HepG2 (cell line): ENCODE data around the gene CREBBP. TPM values are rescaled to one million over a fixed set of nuclear protein-coding genes. Genes with fewer than 3 reads are reported as not detected.

Source experiments
- CEBPB ChIP-seq: IDR thresholded peaks from 2 replicates; pipeline ENCODE4 v1.6.1; 2011; ENCODE audit warnings: low read depth, low read length, improper control_type of control experiment, borderline replicate concordance
- DR1 ChIP-seq: sonication (generic); formaldehyde crosslinking; IDR thresholded peaks from 2 replicates; pipeline ENCODE4 v1.8.0; 2021; ENCODE audit warnings: mild to moderate bottlenecking, missing genetic modification reagents, inconsistent platforms
- KDM4B ChIP-seq: sonication (generic); formaldehyde crosslinking; IDR thresholded peaks from 2 replicates; pipeline ENCODE4 v1.4.0; 2020; ENCODE audit warnings: missing genetic modification reagents
- MYC ChIP-seq: sonication (generic); formaldehyde crosslinking; IDR thresholded peaks from 2 replicates; pipeline ENCODE4 v1.9.0; 2021; ENCODE audit warnings: missing genetic modification reagents, borderline replicate concordance
- PREB ChIP-seq: sonication (generic); formaldehyde crosslinking; IDR thresholded peaks from 2 replicates; pipeline ENCODE4 v1.4.0; 2020; ENCODE audit warnings: missing genetic modification reagents
- SOX5 ChIP-seq: IDR thresholded peaks from 2 replicates; pipeline ENCODE4 v1.6.1; 2016; ENCODE audit warnings: borderline replicate concordance
- U2AF1 ChIP-seq: fragments of 200-400 bp; formaldehyde crosslinking; optimal IDR thresholded peaks from 2 replicates; pipeline ENCODE3; 2017; ENCODE audit warnings: mild to moderate bottlenecking, low read depth, low read length
- ZFP62 ChIP-seq: sonication (generic); formaldehyde crosslinking; IDR thresholded peaks from 2 replicates; pipeline ENCODE4 v1.4.0; 2020; ENCODE audit warnings: missing genetic modification reagents
- ZNF501 ChIP-seq: sonication (generic); formaldehyde crosslinking; IDR thresholded peaks from 2 replicates; pipeline ENCODE4 v1.5.1; 2020; ENCODE audit warnings: mild to moderate bottlenecking, moderate library complexity, missing genetic modification reagents
- ZNF530 ChIP-seq: sonication (generic); formaldehyde crosslinking; IDR thresholded peaks from 2 replicates; pipeline ENCODE4 v1.5.0; 2020; ENCODE audit warnings: low read depth, mild to moderate bottlenecking, missing genetic modification reagents
- ZNF781 ChIP-seq: sonication (generic); formaldehyde crosslinking; IDR thresholded peaks from 2 replicates; pipeline ENCODE4 v1.5.1; 2020; ENCODE audit warnings: borderline replicate concordance, mild to moderate bottlenecking, missing genetic modification reagents; ENCODE audit errors: not compliant biosample characterization
- ZSCAN25 ChIP-seq: sonication (generic); formaldehyde crosslinking; IDR thresholded peaks from 2 replicates; pipeline ENCODE4 v1.8.0; 2022; ENCODE audit warnings: mild to moderate bottlenecking, missing genetic modification reagents
- polyA plus RNA-seq, 8 experiments: library from polyadenylated mRNA; depleted of rRNA in 3 of 8; stranded (reverse) in 7 of 8; unstranded in 1 of 8; fragments of >200 nt; fragmentation: Illumina TruSeq in 4 of 8; extraction: Trizol in 4 of 8; gene quantifications; 2 replicates each; pipeline versions ENCODE4 v1.2.1 to v1.2.3, GENCODE V29; 2011 to 2016; ENCODE audit warnings: low read depth in 4 of 8, missing spikeins in 1 of 8, mixed read lengths in 1 of 8; ENCODE audit not compliant: insufficient read depth in 1 of 8
- total RNA-seq, 5 experiments: library from RNA; depleted of rRNA; stranded (reverse); fragments of >200 nt; fragmentation: Illumina TruSeq; extraction: Trizol; gene quantifications; 2 replicates each; pipeline ENCODE4 v1.2.3, GENCODE V29; 2016; ENCODE audit warnings: low read depth in 1 of 5
- TF ChIP-seq, protein P1 (sequence below), 2 experiments: sonication (generic) in 1 of 2; formaldehyde crosslinking in 1 of 2; IDR thresholded peaks; 2 replicates each; pipeline versions ENCODE4 v1.4.0 to v1.6.1; 2016 to 2020; ENCODE audit warnings: borderline replicate concordance in 1 of 2, low read depth in 1 of 2, mild to moderate bottlenecking in 1 of 2, missing genetic modification reagents in 1 of 2
- TF ChIP-seq, protein P2 (sequence below): sonication (generic); formaldehyde crosslinking; IDR thresholded peaks from 2 replicates; pipeline ENCODE4 v1.4.0; 2020; ENCODE audit warnings: missing genetic modification reagents
- TF ChIP-seq, protein P3 (sequence below): sonication (generic); formaldehyde crosslinking; IDR thresholded peaks from 2 replicates; pipeline ENCODE4 v1.5.1; 2020; ENCODE audit warnings: mild to moderate bottlenecking, missing genetic modification reagents, borderline replicate concordance

CREBBP gene
- total and polyA plus RNA-seq, 2 of the 13 experiments (the other 11 are each of a cell fraction or from before 2014, with no cell fraction given) = 5.3 to 10.4 TPM

GRCh38 chr16:3717235-3718018 lies 163.1 kb downstream of the CREBBP start, which contains the start of gene TRAP1 (continued):
- TF ChIP-seq PREB (CRISPR knock-in tag) (0 out of 2 replicates have a peak, but pooled peaks have one; percentile 44), ZSCAN25 (CRISPR knock-in tag) (peak; percentile 52; the same call in 1 of the 2 replicates), CEBPB (no peak), SOX5 (no peak), ZNF781 (CRISPR knock-in tag) (no peak), U2AF1 (no peak), ZNF501 (CRISPR knock-in tag) (no peak), DR1 (no peak), MYC (peak; percentile 90), ZNF530 (0 out of 2 replicates have a peak, but pooled peaks have one; percentile 26), ZFP62 (CRISPR knock-in tag) (no peak), KDM4B (CRISPR knock-in tag) (no peak)
- TF ChIP-seq, protein P1, sequence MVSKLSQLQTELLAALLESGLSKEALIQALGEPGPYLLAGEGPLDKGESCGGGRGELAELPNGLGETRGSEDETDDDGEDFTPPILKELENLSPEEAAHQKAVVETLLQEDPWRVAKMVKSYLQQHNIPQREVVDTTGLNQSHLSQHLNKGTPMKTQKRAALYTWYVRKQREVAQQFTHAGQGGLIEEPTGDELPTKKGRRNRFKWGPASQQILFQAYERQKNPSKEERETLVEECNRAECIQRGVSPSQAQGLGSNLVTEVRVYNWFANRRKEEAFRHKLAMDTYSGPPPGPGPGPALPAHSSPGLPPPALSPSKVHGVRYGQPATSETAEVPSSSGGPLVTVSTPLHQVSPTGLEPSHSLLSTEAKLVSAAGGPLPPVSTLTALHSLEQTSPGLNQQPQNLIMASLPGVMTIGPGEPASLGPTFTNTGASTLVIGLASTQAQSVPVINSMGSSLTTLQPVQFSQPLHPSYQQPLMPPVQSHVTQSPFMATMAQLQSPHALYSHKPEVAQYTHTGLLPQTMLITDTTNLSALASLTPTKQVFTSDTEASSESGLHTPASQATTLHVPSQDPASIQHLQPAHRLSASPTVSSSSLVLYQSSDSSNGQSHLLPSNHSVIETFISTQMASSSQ (IDR thresholded peaks at IDR 0.05; ENCODE audit: low read depth) = no peak
- TF ChIP-seq, protein P1 (CRISPR knock-in tag; IDR thresholded peaks at IDR 0.05; ENCODE audit: borderline replicate concordance) = no peak; the same call in 1 of the 2 replicates
- TF ChIP-seq, protein P2, sequence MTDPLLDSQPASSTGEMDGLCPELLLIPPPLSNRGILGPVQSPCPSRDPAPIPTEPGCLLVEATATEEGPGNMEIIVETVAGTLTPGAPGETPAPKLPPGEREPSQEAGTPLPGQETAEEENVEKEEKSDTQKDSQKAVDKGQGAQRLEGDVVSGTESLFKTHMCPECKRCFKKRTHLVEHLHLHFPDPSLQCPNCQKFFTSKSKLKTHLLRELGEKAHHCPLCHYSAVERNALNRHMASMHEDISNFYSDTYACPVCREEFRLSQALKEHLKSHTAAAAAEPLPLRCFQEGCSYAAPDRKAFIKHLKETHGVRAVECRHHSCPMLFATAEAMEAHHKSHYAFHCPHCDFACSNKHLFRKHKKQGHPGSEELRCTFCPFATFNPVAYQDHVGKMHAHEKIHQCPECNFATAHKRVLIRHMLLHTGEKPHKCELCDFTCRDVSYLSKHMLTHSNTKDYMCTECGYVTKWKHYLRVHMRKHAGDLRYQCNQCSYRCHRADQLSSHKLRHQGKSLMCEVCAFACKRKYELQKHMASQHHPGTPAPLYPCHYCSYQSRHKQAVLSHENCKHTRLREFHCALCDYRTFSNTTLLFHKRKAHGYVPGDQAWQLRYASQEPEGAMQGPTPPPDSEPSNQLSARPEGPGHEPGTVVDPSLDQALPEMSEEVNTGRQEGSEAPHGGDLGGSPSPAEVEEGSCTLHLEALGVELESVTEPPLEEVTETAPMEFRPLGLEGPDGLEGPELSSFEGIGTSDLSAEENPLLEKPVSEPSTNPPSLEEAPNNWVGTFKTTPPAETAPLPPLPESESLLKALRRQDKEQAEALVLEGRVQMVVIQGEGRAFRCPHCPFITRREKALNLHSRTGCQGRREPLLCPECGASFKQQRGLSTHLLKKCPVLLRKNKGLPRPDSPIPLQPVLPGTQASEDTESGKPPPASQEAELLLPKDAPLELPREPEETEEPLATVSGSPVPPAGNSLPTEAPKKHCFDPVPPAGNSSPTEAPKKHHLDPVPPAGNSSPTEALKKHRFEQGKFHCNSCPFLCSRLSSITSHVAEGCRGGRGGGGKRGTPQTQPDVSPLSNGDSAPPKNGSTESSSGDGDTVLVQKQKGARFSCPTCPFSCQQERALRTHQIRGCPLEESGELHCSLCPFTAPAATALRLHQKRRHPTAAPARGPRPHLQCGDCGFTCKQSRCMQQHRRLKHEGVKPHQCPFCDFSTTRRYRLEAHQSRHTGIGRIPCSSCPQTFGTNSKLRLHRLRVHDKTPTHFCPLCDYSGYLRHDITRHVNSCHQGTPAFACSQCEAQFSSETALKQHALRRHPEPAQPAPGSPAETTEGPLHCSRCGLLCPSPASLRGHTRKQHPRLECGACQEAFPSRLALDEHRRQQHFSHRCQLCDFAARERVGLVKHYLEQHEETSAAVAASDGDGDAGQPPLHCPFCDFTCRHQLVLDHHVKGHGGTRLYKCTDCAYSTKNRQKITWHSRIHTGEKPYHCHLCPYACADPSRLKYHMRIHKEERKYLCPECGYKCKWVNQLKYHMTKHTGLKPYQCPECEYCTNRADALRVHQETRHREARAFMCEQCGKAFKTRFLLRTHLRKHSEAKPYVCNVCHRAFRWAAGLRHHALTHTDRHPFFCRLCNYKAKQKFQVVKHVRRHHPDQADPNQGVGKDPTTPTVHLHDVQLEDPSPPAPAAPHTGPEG (CRISPR knock-in tag) = peak; percentile 54; the same call in 1 of the 2 replicates
- TF ChIP-seq, protein P3, sequence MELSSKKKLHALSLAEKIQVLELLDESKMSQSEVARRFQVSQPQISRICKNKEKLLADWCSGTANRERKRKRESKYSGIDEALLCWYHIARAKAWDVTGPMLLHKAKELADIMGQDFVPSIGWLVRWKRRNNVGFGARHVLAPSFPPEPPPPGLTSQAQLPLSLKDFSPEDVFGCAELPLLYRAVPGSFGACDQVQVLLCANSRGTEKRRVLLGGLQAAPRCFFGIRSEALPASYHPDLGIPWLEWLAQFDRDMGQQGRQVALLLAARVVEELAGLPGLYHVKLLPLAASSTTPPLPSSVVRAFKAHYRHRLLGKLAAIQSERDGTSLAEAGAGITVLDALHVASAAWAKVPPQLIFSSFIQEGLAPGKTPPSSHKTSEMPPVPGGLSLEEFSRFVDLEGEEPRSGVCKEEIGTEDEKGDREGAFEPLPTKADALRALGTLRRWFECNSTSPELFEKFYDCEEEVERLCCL (CRISPR knock-in tag) = no peak
